Measurements from ENCODE around the gene ANXA2.

Gene ANXA2

GRCh38 chr15:60353245-60353920, 44.4 kb downstream of the ANXA2 start:
- H3K36me3 ChIP-seq (replicated peaks; ENCODE audit: low read depth, low read length) = peaks cover 43% of the 10 kb centered on the region
- H3K9me3 ChIP-seq (ENCODE audit: insufficient read depth, low read length) = no peaks in the 10 kb centered on the region
- H3K9ac ChIP-seq (ENCODE audit: low read length) = no peak overlapping the region
- H3K4me3 ChIP-seq (ENCODE audit: low read length) = no peak overlapping the region
- H3K27ac ChIP-seq (ENCODE audit: low read length) = no peak overlapping the region
- no peaks in the 10 kb centered on the region for H3K27me3 ChIP-seq (ENCODE audit: low read depth, low read length)
- no peak overlapping the region for H3K4me2 ChIP-seq (ENCODE audit: low read length)
- no peak overlapping the region for H2AFZ ChIP-seq (ENCODE audit: low read depth, low read length)
- no peaks in the 10 kb centered on the region for H3K79me2 ChIP-seq (ENCODE audit: low read length)
- no peak for TF ChIP-seq CTCF (IDR thresholded peaks at IDR 0.05; ENCODE audit: low read depth, low read length)
- no peak for TF ChIP-seq EZH2phosphoT487 (IDR thresholded peaks at IDR 0.05; ENCODE audit: low read depth)
- no peaks in the 10 kb centered on the region for H3K4me1 ChIP-seq (ENCODE audit: low read length)
- no peaks in the 10 kb centered on the region for H4K20me1 ChIP-seq (ENCODE audit: insufficient read depth, low read length)

GRCh38 chr15:60352525-60352924, 45.3 kb downstream of the ANXA2 start:
- Histone ChIP-seq H3K36me3 (replicated peaks; ENCODE audit: low read depth, low read length) (peaks cover 51% of the 10 kb centered on the region), H3K79me2 (ENCODE audit: low read length) (no peaks in the 10 kb centered on the region), H3K27me3 (ENCODE audit: low read depth, low read length) (no peaks in the 10 kb centered on the region), H3K4me1 (ENCODE audit: low read length) (no peaks in the 10 kb centered on the region), H2AFZ (ENCODE audit: low read depth, low read length) (no peak overlapping the region), H3K4me3 (ENCODE audit: low read length) (no peak overlapping the region), H3K4me2 (ENCODE audit: low read length) (no peak overlapping the region), H3K9ac (ENCODE audit: low read length) (no peak overlapping the region), H3K27ac (ENCODE audit: low read length) (no peak overlapping the region), H3K9me3 (ENCODE audit: insufficient read depth, low read length) (no peaks in the 10 kb centered on the region), H4K20me1 (ENCODE audit: insufficient read depth, low read length) (no peaks in the 10 kb centered on the region)
- no peak for TF ChIP-seq CTCF (IDR thresholded peaks at IDR 0.05; ENCODE audit: low read depth, low read length)

GRCh38 chr15:60351066-60351465, 46.7 kb downstream of the ANXA2 start:
- no peak overlapping the region for H3K4me2 ChIP-seq (ENCODE audit: low read length)
- no peaks in the 10 kb centered on the region for H3K4me1 ChIP-seq (ENCODE audit: low read length)
- no peaks in the 10 kb centered on the region for H4K20me1 ChIP-seq (ENCODE audit: insufficient read depth, low read length)
- H3K79me2 ChIP-seq (ENCODE audit: low read length) = no peaks in the 10 kb centered on the region
- TF ChIP-seq EZH2phosphoT487 (IDR thresholded peaks at IDR 0.05; ENCODE audit: low read depth) (no peak), CTCF (IDR thresholded peaks at IDR 0.05; ENCODE audit: low read depth, low read length) (no peak)
- H3K9ac ChIP-seq (ENCODE audit: low read length) = no peak overlapping the region
- peaks cover 50% of the 10 kb centered on the region for H3K36me3 ChIP-seq (replicated peaks; ENCODE audit: low read depth, low read length)
- no peaks in the 10 kb centered on the region for H3K27me3 ChIP-seq (ENCODE audit: low read depth, low read length)
- no peak overlapping the region for H3K4me3 ChIP-seq (ENCODE audit: low read length)
- H3K27ac ChIP-seq (ENCODE audit: low read length) = no peak overlapping the region
- no peaks in the 10 kb centered on the region for H3K9me3 ChIP-seq (ENCODE audit: insufficient read depth, low read length)
- no peak overlapping the region for H2AFZ ChIP-seq (ENCODE audit: low read depth, low read length)

GRCh38 chr15:60350108-60350507, 47.7 kb downstream of the ANXA2 start:
- no peaks in the 10 kb centered on the region for H3K4me1 ChIP-seq (ENCODE audit: low read length)
- no peak overlapping the region for H3K4me3 ChIP-seq (ENCODE audit: low read length)
- no peaks in the 10 kb centered on the region for H4K20me1 ChIP-seq (ENCODE audit: insufficient read depth, low read length)
- no peaks in the 10 kb centered on the region for H3K9me3 ChIP-seq (ENCODE audit: insufficient read depth, low read length)
- TF ChIP-seq EZH2phosphoT487 (IDR thresholded peaks at IDR 0.05; ENCODE audit: low read depth) = no peak
- TF ChIP-seq CTCF (IDR thresholded peaks at IDR 0.05; ENCODE audit: low read depth, low read length) = no peak
- no peak overlapping the region for H3K9ac ChIP-seq (ENCODE audit: low read length)
- H2AFZ ChIP-seq (ENCODE audit: low read depth, low read length) = no peak overlapping the region
- H3K27me3 ChIP-seq (ENCODE audit: low read depth, low read length) = no peaks in the 10 kb centered on the region
- H3K4me2 ChIP-seq (ENCODE audit: low read length) = no peak overlapping the region
- no peak overlapping the region for H3K27ac ChIP-seq (ENCODE audit: low read length)
- H3K36me3 ChIP-seq (replicated peaks; ENCODE audit: low read depth, low read length) = peaks cover 50% of the 10 kb centered on the region
- no peaks in the 10 kb centered on the region for H3K79me2 ChIP-seq (ENCODE audit: low read length)

All from OCI-LY3 (cell line).